Measurements from ENCODE around the gene PNLDC1.

Gene PNLDC1

GRCh38 chr6:159800141-159800865 is at the start of gene PNLDC1:
TSS of gene PNLDC1 (plus strand) at chr6:159800276. CDS start at chr6:159800308, 32 bp downstream.
- Histone ChIP-seq H3K9ac (ENCODE audit: low read length) (no peak within 1 kb of the TSS), H3K4me1 (ENCODE audit: control insufficient read depth, insufficient read depth, low read length) (no peaks in the 10 kb centered on the region), H3K36me3 (ENCODE audit: control insufficient read depth, insufficient read depth, low read length) (peaks cover 10% of the 10 kb centered on the region), H3K27me3 (ENCODE audit: control insufficient read depth, insufficient read depth, low read length) (no peaks in the 10 kb centered on the region), H3K27ac (ENCODE audit: low read depth, low read length) (no peak within 1 kb of the TSS), H3K4me3 (ENCODE audit: low read length) (no peak within 1 kb of the TSS)

DNA sequence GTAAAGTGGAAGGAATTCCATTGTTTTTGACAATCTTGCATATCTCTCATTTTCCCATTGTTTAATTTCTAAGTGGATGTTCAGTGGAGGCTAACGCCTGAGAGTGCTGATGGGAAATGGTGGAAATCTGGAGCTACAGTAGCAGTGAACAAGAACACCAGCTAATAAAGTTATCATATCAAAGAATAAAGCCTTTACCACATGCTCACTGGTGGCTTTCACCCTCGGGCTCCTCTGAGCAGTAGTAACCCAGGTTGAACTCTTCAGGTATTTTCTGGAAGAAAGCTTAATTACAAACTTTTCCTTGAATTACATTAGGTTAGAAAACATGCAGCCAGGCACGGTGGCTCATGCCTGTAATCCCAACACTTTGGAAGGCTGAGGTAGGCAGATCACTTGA is 48.6 kb upstream of the PNLDC1 start:
- Histone ChIP-seq H3K4me1 (ENCODE audit: control insufficient read depth, insufficient read depth, low read length) (no peaks in the 10 kb centered on the region), H3K27me3 (ENCODE audit: control insufficient read depth, insufficient read depth, low read length) (no peaks in the 10 kb centered on the region), H3K9ac (ENCODE audit: low read length) (no peak overlapping the region), H3K4me3 (ENCODE audit: low read length) (no peak overlapping the region), H3K36me3 (ENCODE audit: control insufficient read depth, insufficient read depth, low read length) (peaks cover 28% of the 10 kb centered on the region), H3K27ac (ENCODE audit: low read depth, low read length) (no peak overlapping the region)

- Histone ChIP-seq H3K27ac (ENCODE audit: low read depth, low read length) (no peak overlapping the region), H3K4me1 (ENCODE audit: control insufficient read depth, insufficient read depth, low read length) (no peaks in the 10 kb centered on the region), H3K36me3 (ENCODE audit: control insufficient read depth, insufficient read depth, low read length) (peaks cover 29% of the 10 kb centered on the region), H3K27me3 (ENCODE audit: control insufficient read depth, insufficient read depth, low read length) (no peaks in the 10 kb centered on the region), H3K9ac (ENCODE audit: low read length) (no peak overlapping the region), H3K4me3 (ENCODE audit: low read length) (no peak overlapping the region)
These were observed 46.8 kb upstream of the PNLDC1 start for GRCh38 chr6:159753081-159753872.

DNA sequence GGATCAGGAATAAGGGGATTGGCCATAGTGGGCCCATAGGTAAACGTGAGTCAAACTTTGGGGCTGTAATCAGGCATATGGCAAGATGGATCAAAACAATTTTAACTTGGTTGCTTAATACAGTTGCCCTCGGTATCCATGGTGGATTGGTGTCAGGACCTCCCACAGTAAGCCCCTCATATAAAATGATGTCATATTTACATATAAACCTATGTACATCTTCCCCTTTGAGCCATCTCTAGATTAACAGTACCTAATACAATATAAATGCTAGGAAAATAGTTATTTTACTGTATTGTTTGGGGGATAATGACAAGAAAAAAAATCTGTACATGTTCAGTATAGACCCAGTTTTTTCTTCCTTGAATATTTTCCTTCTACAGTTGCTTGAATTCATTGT is 45.7 kb upstream of the PNLDC1 start:
- Histone ChIP-seq H3K27ac (ENCODE audit: low read depth, low read length) (no peak overlapping the region), H3K4me3 (ENCODE audit: low read length) (no peak overlapping the region), H3K9ac (ENCODE audit: low read length) (no peak overlapping the region), H3K4me1 (ENCODE audit: control insufficient read depth, insufficient read depth, low read length) (no peaks in the 10 kb centered on the region), H3K36me3 (ENCODE audit: control insufficient read depth, insufficient read depth, low read length) (peaks cover 32% of the 10 kb centered on the region), H3K27me3 (ENCODE audit: control insufficient read depth, insufficient read depth, low read length) (no peaks in the 10 kb centered on the region)

DNA sequence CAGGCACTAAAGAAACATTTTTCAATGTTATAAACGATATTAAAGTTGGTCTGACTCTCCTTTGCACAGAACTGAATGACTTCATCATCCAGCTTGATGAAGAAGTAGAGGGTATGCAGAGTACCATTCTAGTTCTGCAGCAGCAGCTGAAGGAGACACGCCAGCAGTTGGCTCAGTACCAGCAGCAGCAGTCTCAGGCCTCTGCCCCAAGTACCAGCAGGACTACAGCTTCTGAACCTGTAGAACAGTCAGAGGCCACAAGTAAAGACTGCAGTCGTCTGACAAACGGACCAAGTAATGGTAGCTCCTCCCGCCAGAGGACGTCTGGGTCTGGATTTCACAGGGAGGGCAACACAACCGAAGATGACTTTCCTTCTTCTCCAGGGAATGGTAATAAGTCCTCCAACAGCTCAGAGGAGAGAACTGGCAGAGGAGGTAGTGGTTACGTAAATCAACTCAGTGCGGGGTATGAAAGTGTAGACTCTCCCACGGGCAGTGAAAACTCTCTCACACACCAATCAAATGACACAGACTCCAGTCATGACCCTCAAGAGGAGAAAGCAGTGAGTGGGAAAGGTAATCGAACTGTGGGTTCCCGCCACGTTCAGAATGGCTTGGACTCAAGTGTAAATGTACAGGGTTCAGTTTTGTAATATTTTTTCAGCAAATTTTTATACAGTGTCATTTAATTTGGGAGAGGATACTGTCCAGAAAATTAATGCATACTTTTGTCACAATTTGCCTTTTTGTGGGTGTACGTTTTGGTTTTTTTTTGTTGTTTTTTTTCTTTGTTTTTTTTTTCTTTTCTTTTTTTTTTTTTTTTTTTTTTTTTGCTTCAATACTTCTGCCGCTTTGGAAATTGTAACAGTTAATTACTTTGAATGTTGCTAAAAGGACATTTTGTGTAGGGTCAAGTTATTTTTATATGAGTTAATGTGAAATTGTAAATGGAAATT is 44.8 kb upstream of the PNLDC1 start:
- H3K4me3 ChIP-seq (ENCODE audit: low read length), result no peak overlapping the region
- no peaks in the 10 kb centered on the region for H3K4me1 ChIP-seq (ENCODE audit: control insufficient read depth, insufficient read depth, low read length)
- no peak overlapping the region for H3K9ac ChIP-seq (ENCODE audit: low read length)
- peaks cover 32% of the 10 kb centered on the region for H3K36me3 ChIP-seq (ENCODE audit: control insufficient read depth, insufficient read depth, low read length)
- no peaks in the 10 kb centered on the region for H3K27me3 ChIP-seq (ENCODE audit: control insufficient read depth, insufficient read depth, low read length)
- no peak overlapping the region for H3K27ac ChIP-seq (ENCODE audit: low read depth, low read length)

DNA sequence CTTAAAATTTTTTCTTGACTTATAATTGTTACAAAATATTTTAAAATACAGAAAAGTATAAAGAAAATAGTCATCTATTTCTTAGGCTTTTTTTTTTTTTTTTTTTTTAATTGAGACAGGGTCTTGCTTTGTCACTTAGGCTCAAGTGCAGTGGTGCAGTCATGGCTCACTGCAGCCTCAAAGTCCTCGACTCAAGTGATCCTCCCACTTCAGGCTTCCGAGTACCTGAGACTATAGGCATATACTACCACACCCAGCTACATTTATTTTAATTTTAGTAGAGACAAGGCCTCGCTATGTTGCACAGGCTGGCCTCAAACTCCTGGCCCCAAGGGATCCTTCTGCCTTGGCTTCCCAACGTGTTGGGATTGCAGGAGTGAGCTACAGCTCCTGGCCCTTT is 43.6 kb upstream of the PNLDC1 start:
- H3K27ac ChIP-seq (ENCODE audit: low read depth, low read length), result no peak overlapping the region
- no peak overlapping the region for H3K4me3 ChIP-seq (ENCODE audit: low read length)
- no peak overlapping the region for H3K9ac ChIP-seq (ENCODE audit: low read length)
- peaks cover 3% of the 10 kb centered on the region for H3K4me1 ChIP-seq (ENCODE audit: control insufficient read depth, insufficient read depth, low read length)
- peaks cover 30% of the 10 kb centered on the region for H3K36me3 ChIP-seq (ENCODE audit: control insufficient read depth, insufficient read depth, low read length)
- H3K27me3 ChIP-seq (ENCODE audit: control insufficient read depth, insufficient read depth, low read length), result no peaks in the 10 kb centered on the region

- no peaks in the 10 kb centered on the region for H3K27me3 ChIP-seq (ENCODE audit: control insufficient read depth, insufficient read depth, low read length)
- H3K4me1 ChIP-seq (ENCODE audit: control insufficient read depth, insufficient read depth, low read length), result peaks cover 3% of the 10 kb centered on the region
- H3K4me3 ChIP-seq (ENCODE audit: low read length), result no peak overlapping the region
- H3K36me3 ChIP-seq (ENCODE audit: control insufficient read depth, insufficient read depth, low read length), result peaks cover 21% of the 10 kb centered on the region
- no peak overlapping the region for H3K9ac ChIP-seq (ENCODE audit: low read length)
- H3K27ac ChIP-seq (ENCODE audit: low read depth, low read length), result peak overlapping the region; percentile 7
These were observed 41.8 kb upstream of the PNLDC1 start for GRCh38 chr6:159758031-159759001.

DNA sequence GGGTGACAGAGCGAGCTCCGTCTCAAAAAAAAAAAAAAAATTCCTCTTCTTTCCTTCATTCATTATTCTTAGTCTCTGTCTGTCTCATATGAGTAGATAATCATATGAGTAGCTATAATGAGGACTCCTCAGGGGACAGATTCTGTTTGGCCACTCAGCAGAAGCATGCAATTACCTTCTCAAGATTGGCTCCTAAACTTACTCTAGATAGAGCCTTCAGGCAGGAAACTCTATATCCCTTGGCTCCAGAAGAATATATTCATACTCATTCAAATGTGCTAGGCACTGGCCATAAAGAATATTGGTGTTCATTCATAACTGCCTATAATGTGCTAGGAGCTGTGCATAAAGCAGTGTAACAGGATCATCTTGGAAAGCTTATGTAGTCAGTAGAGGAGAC is 40.4 kb upstream of the PNLDC1 start:
- H3K9ac ChIP-seq (ENCODE audit: low read length), result no peak overlapping the region
- no peak overlapping the region for H3K27ac ChIP-seq (ENCODE audit: low read depth, low read length)
- H3K4me1 ChIP-seq (ENCODE audit: control insufficient read depth, insufficient read depth, low read length), result peaks cover 3% of the 10 kb centered on the region
- H3K27me3 ChIP-seq (ENCODE audit: control insufficient read depth, insufficient read depth, low read length), result no peaks in the 10 kb centered on the region
- H3K36me3 ChIP-seq (ENCODE audit: control insufficient read depth, insufficient read depth, low read length), result peaks cover 16% of the 10 kb centered on the region
- no peak overlapping the region for H3K4me3 ChIP-seq (ENCODE audit: low read length)

- Histone ChIP-seq H3K9ac (ENCODE audit: low read length) (no peak overlapping the region), H3K27ac (ENCODE audit: low read depth, low read length) (no peak overlapping the region), H3K4me1 (ENCODE audit: control insufficient read depth, insufficient read depth, low read length) (peaks cover 3% of the 10 kb centered on the region), H3K36me3 (ENCODE audit: control insufficient read depth, insufficient read depth, low read length) (peaks cover 9% of the 10 kb centered on the region), H3K4me3 (ENCODE audit: low read length) (peak overlapping the region; percentile 6), H3K27me3 (ENCODE audit: control insufficient read depth, insufficient read depth, low read length) (no peaks in the 10 kb centered on the region)
These were observed 39.4 kb upstream of the PNLDC1 start for GRCh38 chr6:159760602-159761057.

- Histone ChIP-seq H3K4me3 (ENCODE audit: low read length) (peak overlapping the region; percentile 86), H3K27ac (ENCODE audit: low read depth, low read length) (peak overlapping the region; percentile 99), H3K9ac (ENCODE audit: low read length) (peak overlapping the region; percentile 71), H3K4me1 (ENCODE audit: control insufficient read depth, insufficient read depth, low read length) (peaks cover 3% of the 10 kb centered on the region), H3K27me3 (ENCODE audit: control insufficient read depth, insufficient read depth, low read length) (no peaks in the 10 kb centered on the region), H3K36me3 (ENCODE audit: control insufficient read depth, insufficient read depth, low read length) (peaks cover 9% of the 10 kb centered on the region)
These were observed 38.8 kb upstream of the PNLDC1 start for GRCh38 chr6:159761129-159761872.

Data from rectal smooth muscle tissue (tissue), 1 donor.